Panc1 (cell line): ENCODE data around the gene WDR11. TPM values are rescaled to one million over a fixed set of nuclear protein-coding genes. Genes with fewer than 3 reads are reported as not detected.

ENCODE experiments used
- ATAC-seq: fragments of 200-7000 bp; cut with Tn5 transposase; 2 replicates; pipeline ENCODE4 v1.9.1; 2020; ENCODE audit warnings: mild to moderate bottlenecking, moderate library complexity
- BruUV-seq: library from RNA; stranded (reverse); fragments of 400-500 nt; replicated peaks from 2 replicates; lab custom pipeline; 2021; lab: Mats Ljungman, UMichigan
- CTCF ChIA-PET: fragments of 300-600 bp; sonication (Branson Sonifier 250); formaldehyde crosslinking; loops from one replicate; lab custom pipeline; 2022; ENCODE audit warnings: antibody characterized with exemption; lab: Charles Lee
- POLR2A ChIA-PET: fragments of 300-600 bp; sonication (Branson Sonifier 250); formaldehyde crosslinking; loops from one replicate; lab custom pipeline; 2022; ENCODE audit warnings: antibody characterized with exemption; lab: Charles Lee
- DNase-seq: peaks from one replicate; pipeline ENCODE4 v3.0.0-alpha.2; 2010; ENCODE audit warnings: low read depth, low spot score
- H3K27ac ChIP-seq: 2 replicates; pipeline ENCODE4 v1.5.1; 2011; ENCODE audit warnings: mild to moderate bottlenecking, low read length, inconsistent platforms
- H3K27me3 ChIP-seq: fragments of 200-500 bp; sonication (Bioruptor generic); 2 replicates; pipeline ENCODE4 v1.6.0; 2014; ENCODE audit warnings: low read length, inconsistent platforms; ENCODE audit not compliant: control insufficient read depth, insufficient read depth
- H3K36me3 ChIP-seq: fragments of 200-500 bp; sonication (Bioruptor generic); 2 replicates; pipeline ENCODE4 v1.5.1; 2014; ENCODE audit warnings: inconsistent platforms, mild to moderate bottlenecking, low read length, moderate library complexity; ENCODE audit not compliant: control insufficient read depth, insufficient read depth
- H3K4me1 ChIP-seq: 2 replicates; pipeline ENCODE4 v1.5.1; 2011; ENCODE audit warnings: inconsistent platforms, mild to moderate bottlenecking, low read length, moderate library complexity; ENCODE audit not compliant: control insufficient read depth, insufficient read depth
- H3K4me3 ChIP-seq, 2 experiments: 2 replicates each; pipeline ENCODE4 v1.5.1; 2011 to 2012; ENCODE audit warnings: low read depth in 2 of 2, low read length in 2 of 2, mild to moderate bottlenecking in 2 of 2, inconsistent platforms in 1 of 2, moderate library complexity in 1 of 2
- H3K9me3 ChIP-seq: fragments of 200-500 bp; sonication (Bioruptor generic); 2 replicates; pipeline ENCODE4 v1.5.1; 2014; ENCODE audit warnings: low read depth, mild to moderate bottlenecking, inconsistent platforms, low read length, moderate library complexity; ENCODE audit not compliant: control insufficient read depth, insufficient read depth
- POLR2AphosphoS5 ChIP-seq: IDR thresholded peaks from 2 replicates; pipeline ENCODE4 v1.6.1; 2012; ENCODE audit warnings: mild to moderate bottlenecking, low read depth, low read length, moderate library complexity
- SIN3A ChIP-seq: IDR thresholded peaks from 2 replicates; pipeline ENCODE4 v1.6.1; 2012; ENCODE audit warnings: low read depth, mild to moderate bottlenecking, low read length, moderate library complexity, borderline replicate concordance; ENCODE audit not compliant: insufficient read depth
- TCF7L2 ChIP-seq: IDR thresholded peaks from 2 replicates; pipeline ENCODE4 v1.6.1; 2011; ENCODE audit warnings: mild to moderate bottlenecking, low read depth, low read length, inconsistent platforms
- in situ Hi-C: cut with HindIII; loops from 2 replicates; pipeline ENCODE4 v1.10.0; 2016; ENCODE audit warnings: low sequenced_read_pairs, low pct_unique_long_range_greater_than_20kb
- intact Hi-C: fragments of 100-400 bp; cut with micrococcal nuclease; formaldehyde crosslinking; loops from one replicate; pipeline ENCODE4 v1.10.0; 2022; ENCODE audit not compliant: unreplicated experiment
- total RNA-seq: library from RNA; stranded (reverse); gene quantifications from one replicate; pipeline ENCODE4 v1.2.1, GENCODE V29; 2021; ENCODE audit not compliant: unreplicated experiment
- TF ChIP-seq, protein P1 (sequence below), 2 experiments: IDR thresholded peaks; 2 replicates each; pipeline ENCODE4 v1.6.1; 2011 to 2012; ENCODE audit warnings: low read depth in 2 of 2, control low read depth in 1 of 2, low read length in 1 of 2, mild to moderate bottlenecking in 1 of 2, moderate library complexity in 1 of 2; ENCODE audit not compliant: insufficient read depth in 1 of 2
- TF ChIP-seq, protein P2 (sequence below): fragments of 450-650 bp; IDR thresholded peaks from 2 replicates; pipeline ENCODE4 v1.5.1; 2017; ENCODE audit warnings: mild to moderate bottlenecking

WDR11 gene
- total RNA-seq, 1 experiment from 2014 or later: 59.3 TPM

GRCh38 chr10:120802935-120803334, 48.2 kb upstream of the WDR11 start:
- POLR2A ChIA-PET: no interaction called here
- intact Hi-C loops: no loop called here
- CTCF ChIA-PET: no interaction called here
- Histone ChIP-seq H3K4me3 (no peak overlapping the region), H3K27me3 (peaks cover 10% of the 10 kb centered on the region), H3K4me1 (no peaks in the 10 kb centered on the region), H3K27ac (no peak overlapping the region), H3K9me3 (no peaks in the 10 kb centered on the region), H3K36me3 (no peaks in the 10 kb centered on the region)
- no TSS peak for BruUV-seq
- ATAC-seq: no peak
- no peak for DNase-seq
- TF ChIP-seq TCF7L2: no peak
- no peak for TF ChIP-seq POLR2AphosphoS5
- TF ChIP-seq, protein P1, sequence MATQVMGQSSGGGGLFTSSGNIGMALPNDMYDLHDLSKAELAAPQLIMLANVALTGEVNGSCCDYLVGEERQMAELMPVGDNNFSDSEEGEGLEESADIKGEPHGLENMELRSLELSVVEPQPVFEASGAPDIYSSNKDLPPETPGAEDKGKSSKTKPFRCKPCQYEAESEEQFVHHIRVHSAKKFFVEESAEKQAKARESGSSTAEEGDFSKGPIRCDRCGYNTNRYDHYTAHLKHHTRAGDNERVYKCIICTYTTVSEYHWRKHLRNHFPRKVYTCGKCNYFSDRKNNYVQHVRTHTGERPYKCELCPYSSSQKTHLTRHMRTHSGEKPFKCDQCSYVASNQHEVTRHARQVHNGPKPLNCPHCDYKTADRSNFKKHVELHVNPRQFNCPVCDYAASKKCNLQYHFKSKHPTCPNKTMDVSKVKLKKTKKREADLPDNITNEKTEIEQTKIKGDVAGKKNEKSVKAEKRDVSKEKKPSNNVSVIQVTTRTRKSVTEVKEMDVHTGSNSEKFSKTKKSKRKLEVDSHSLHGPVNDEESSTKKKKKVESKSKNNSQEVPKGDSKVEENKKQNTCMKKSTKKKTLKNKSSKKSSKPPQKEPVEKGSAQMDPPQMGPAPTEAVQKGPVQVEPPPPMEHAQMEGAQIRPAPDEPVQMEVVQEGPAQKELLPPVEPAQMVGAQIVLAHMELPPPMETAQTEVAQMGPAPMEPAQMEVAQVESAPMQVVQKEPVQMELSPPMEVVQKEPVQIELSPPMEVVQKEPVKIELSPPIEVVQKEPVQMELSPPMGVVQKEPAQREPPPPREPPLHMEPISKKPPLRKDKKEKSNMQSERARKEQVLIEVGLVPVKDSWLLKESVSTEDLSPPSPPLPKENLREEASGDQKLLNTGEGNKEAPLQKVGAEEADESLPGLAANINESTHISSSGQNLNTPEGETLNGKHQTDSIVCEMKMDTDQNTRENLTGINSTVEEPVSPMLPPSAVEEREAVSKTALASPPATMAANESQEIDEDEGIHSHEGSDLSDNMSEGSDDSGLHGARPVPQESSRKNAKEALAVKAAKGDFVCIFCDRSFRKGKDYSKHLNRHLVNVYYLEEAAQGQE (IDR thresholded peaks at IDR 0.05; ENCODE audit: insufficient read depth in 1 of 2, low read depth in 2 of 2, low read length in 1 of 2): no peak
- TF ChIP-seq SIN3A: no peak
- TF ChIP-seq, protein P2, sequence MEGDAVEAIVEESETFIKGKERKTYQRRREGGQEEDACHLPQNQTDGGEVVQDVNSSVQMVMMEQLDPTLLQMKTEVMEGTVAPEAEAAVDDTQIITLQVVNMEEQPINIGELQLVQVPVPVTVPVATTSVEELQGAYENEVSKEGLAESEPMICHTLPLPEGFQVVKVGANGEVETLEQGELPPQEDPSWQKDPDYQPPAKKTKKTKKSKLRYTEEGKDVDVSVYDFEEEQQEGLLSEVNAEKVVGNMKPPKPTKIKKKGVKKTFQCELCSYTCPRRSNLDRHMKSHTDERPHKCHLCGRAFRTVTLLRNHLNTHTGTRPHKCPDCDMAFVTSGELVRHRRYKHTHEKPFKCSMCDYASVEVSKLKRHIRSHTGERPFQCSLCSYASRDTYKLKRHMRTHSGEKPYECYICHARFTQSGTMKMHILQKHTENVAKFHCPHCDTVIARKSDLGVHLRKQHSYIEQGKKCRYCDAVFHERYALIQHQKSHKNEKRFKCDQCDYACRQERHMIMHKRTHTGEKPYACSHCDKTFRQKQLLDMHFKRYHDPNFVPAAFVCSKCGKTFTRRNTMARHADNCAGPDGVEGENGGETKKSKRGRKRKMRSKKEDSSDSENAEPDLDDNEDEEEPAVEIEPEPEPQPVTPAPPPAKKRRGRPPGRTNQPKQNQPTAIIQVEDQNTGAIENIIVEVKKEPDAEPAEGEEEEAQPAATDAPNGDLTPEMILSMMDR: no peak
- in situ Hi-C loops: no loop called here

DNA sequence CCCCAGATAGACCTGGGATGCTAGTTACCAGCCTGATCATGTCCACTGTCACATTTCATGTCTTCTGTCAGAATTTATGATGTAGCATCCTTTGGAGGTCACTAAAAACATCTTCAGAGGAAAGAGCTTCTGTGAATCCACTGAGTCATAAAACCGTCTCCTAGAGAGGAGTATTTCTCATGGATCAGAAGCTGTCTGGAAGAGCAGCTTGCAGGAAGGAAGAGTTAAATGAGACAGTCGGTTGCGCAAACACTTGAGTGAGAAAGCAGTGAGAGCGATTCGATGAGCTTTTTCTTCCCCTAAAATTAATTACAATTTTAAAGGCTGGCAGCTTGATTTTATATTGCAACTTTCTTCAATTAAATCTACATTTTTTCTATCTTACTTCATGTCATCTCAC, 47.2 kb upstream of the WDR11 start:
- POLR2A ChIA-PET: no interaction called here
- Histone ChIP-seq H3K4me1 (no peaks in the 10 kb centered on the region), H3K9me3 (no peaks in the 10 kb centered on the region), H3K27ac (no peak overlapping the region), H3K27me3 (peaks cover 13% of the 10 kb centered on the region), H3K36me3 (no peaks in the 10 kb centered on the region), H3K4me3 (no peak overlapping the region)
- no peak for DNase-seq
- ATAC-seq: no peak
- TF ChIP-seq, protein P2: no peak
- TF ChIP-seq POLR2AphosphoS5 (no peak), SIN3A (no peak), TCF7L2 (no peak)
- TF ChIP-seq, protein P1 (IDR thresholded peaks at IDR 0.05; ENCODE audit: insufficient read depth in 1 of 2, low read depth in 2 of 2, low read length in 1 of 2): no peak
- intact Hi-C loops: no loop called here
- in situ Hi-C loops: no loop called here
- no TSS peak for BruUV-seq
- CTCF ChIA-PET: no interaction called here
